Psoas muscle (tissue), 8 donors: Measurements from ENCODE around the gene FRS3. TPM values are rescaled to one million over a fixed set of nuclear protein-coding genes. Genes with fewer than 3 reads are reported as not detected.
A peak's percentile ranks its signal among the peaks of the same experiment; 100 is the strongest.

Experiments used
- ATAC-seq, 4 donors: fragments of 200-7000 bp; cut with Tn5 transposase; one replicate each; pipeline ENCODE4 v1.9.1; 2020; ENCODE audit warnings: moderate library complexity in 3 of 4, mild to moderate bottlenecking in 2 of 4
- DNase-seq, 2 donors: peaks; one replicate each; pipeline ENCODE4 v3.0.0-alpha.2; 2020
- H3K27ac ChIP-seq: fragments of 200-600 bp; one replicate; pipeline ENCODE4 v1.8.0; 2022
- H3K27me3 ChIP-seq, 3 donors: fragments of 200-600 bp in 1 of 3; one replicate each; pipeline versions ENCODE4 v1.6.1 to v1.8.0; 2013 to 2022; ENCODE audit warnings: low read length in 2 of 3, mild to moderate bottlenecking in 2 of 3, moderate library complexity in 1 of 3; ENCODE audit not compliant: insufficient read depth in 3 of 3
- H3K36me3 ChIP-seq, 2 donors: fragments of 200-600 bp in 1 of 2; one replicate each; pipeline versions ENCODE4 v1.6.1 to v1.8.0; 2013 to 2022; ENCODE audit warnings: low read depth in 1 of 2, mild to moderate bottlenecking in 1 of 2, moderate library complexity in 1 of 2; ENCODE audit not compliant: insufficient read depth in 1 of 2
- H3K4me1 ChIP-seq: fragments of 200-600 bp; one replicate; pipeline ENCODE4 v1.8.0; 2022
- H3K4me3 ChIP-seq: fragments of 200-600 bp; one replicate; pipeline ENCODE4 v1.8.0; 2022; ENCODE audit warnings: mild to moderate bottlenecking
- H3K9me3 ChIP-seq: fragments of 200-600 bp; one replicate; pipeline ENCODE4 v1.8.0; 2022
- CTCF ChIP-seq: fragments of 200-600 bp; IDR thresholded peaks from one replicate; pipeline ENCODE4 v1.8.0; 2022; ENCODE audit warnings: antibody characterized with exemption
- WGBS, 3 donors: extraction: QIAGEN DNeasy Blood & Tissue Kit; methylation state at CpG; one replicate each; pipeline versions ENCODE4 v1.1.6 to v1.1.7; 2013; 5-methylcytosine and 5-hydroxymethylcytosine counted together
- intact Hi-C, 2 donors: fragments of 100-400 bp; cut with DNase I; formaldehyde crosslinking; loops; one replicate each; pipeline versions ENCODE4 v1.11.0 to v1.14.2; 2022
- polyA plus RNA-seq, 3 donors: library from polyadenylated mRNA; stranded (reverse); fragments of 200-250 nt; gene quantifications; one replicate each; pipeline ENCODE4 v1.2.3, GENCODE V29; 2013
- total RNA-seq, 4 donors: library from RNA; stranded (reverse); fragmentation: NEBNext Ultra II Directional in 2 of 4; extraction: Animal tissue kit (Norgen Biotek cat#: 25700) in 2 of 4; gene quantifications; one replicate each; pipeline versions ENCODE4 v1.2.1 to v1.2.4, GENCODE V29; 2021 to 2023
- donor health status: healthy with polysubstance abuse.
- donor health status: DM: no; HTN: no; CAD: no; lungs with moderate emphysema.
- donor health status: Bipolar disorder and iron deficiency.
- donor health status: healthy.
- donor health status: DM: yes; HTN: yes; CAD: no.
- donor health status: DM: no; HTN: no; CAD: no.
- donor health status: DM: no; HTN: no; CAD: no.
- donor health status: DM: yes; HTN: yes; CAD: no.

FRS3 gene
- total and polyA plus RNA-seq, 7 donors: 4.0 to 6.8 (median 5.4) TPM

DNA sequence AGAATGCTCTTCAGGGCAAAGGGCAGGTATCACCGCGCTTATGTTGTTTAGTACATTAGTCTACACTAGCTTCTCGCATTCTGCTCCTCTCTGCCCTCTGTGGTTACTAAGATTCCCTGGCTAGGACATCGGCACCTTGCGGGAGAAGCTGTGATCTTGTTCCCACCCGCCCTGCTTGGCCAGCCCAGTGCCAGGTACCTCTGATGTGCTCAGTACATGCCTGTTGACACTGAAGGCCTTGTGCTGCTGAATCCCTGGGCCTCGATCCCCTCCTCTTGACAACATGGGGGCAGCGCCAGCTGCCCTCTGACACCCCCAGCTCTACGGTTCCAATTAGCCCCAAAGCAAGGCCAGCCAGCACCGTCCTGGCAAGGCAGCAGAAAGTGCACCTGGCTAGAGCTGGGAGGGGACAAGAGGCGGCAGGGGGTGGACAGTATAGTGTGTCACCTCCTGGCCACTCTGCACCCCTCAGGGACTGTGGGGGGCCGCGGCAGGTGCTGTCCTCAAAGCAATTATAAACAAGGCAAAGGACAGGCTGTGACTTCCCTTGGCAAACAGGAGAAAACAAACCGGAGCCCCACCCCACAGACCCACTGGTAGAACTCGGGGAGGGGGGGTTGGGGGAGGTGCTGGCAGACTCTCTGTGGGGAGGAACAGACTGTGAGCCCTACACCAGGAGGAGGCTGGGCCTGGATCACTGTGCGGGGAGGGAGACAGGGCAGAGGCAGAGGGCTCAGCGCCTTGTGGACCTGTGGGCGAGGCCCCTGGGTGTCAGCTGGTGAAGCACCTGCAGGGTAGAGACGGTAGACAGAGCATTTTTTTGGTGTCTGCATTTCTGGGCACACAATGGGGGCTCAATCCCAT lies 51.4 kb downstream of the FRS3 start:
- DNase-seq (peak in 1 of 2 donors; percentile 89), ATAC-seq (peak; percentile 57 to 71 (median 68))
- Histone ChIP-seq H3K36me3 (peaks cover 0 to 6% of the 10 kb centered on the region in 2 donors), H3K9me3 (no peaks in the 10 kb centered on the region), H3K4me1 (peaks cover 97% of the 10 kb centered on the region), H3K4me3 (peak overlapping the region; percentile 88), H3K27ac (peak overlapping the region; percentile 79), H3K27me3 (no peaks in the 10 kb centered on the region)
- WGBS, 3 donors: 28 to 43% (median 29%) methylated on average over 19 of the region's 19 CpGs
- no peak for TF ChIP-seq CTCF
- intact Hi-C loops: no loop called here

GRCh38 chr6:41727705-41728072 lies 52.0 kb downstream of the FRS3 start:
- Histone ChIP-seq H3K27ac (peak overlapping the region; percentile 79), H3K4me3 (peak overlapping the region; percentile 18), H3K9me3 (no peaks in the 10 kb centered on the region), H3K36me3 (peaks cover 0 to 6% of the 10 kb centered on the region in 2 donors), H3K4me1 (peaks cover 99% of the 10 kb centered on the region), H3K27me3 (no peaks in the 10 kb centered on the region)
- 30 to 58% (median 32%) methylated on average over 3 of the region's 3 CpGs for WGBS, 3 donors
- DNase-seq (no peak), ATAC-seq (no peak)
- no peak for TF ChIP-seq CTCF
- intact Hi-C loops: no loop called here

GRCh38 chr6:41726876-41727275 lies 52.8 kb downstream of the FRS3 start:
- no peak for TF ChIP-seq CTCF
- intact Hi-C loops: no loop called here
- Histone ChIP-seq H3K27ac (peak overlapping the region; percentile 79), H3K4me3 (no peak overlapping the region), H3K4me1 (peaks cover 99% of the 10 kb centered on the region), H3K9me3 (no peaks in the 10 kb centered on the region), H3K27me3 (no peaks in the 10 kb centered on the region), H3K36me3 (peaks cover 0 to 3% of the 10 kb centered on the region in 2 donors)
- DNase-seq: peak in 1 of 2 donors; percentile 57
- WGBS, 3 donors: 69 to 81% (median 76%) methylated on average over 7 of the region's 7 CpGs
- ATAC-seq: no peak

GRCh38 chr6:41724586-41725501 lies 54.9 kb downstream of the FRS3 start:
- DNase-seq (peak in 1 of 2 donors; percentile 43), ATAC-seq (no peak)
- peak overlapping the region; percentile 79 for H3K27ac ChIP-seq
- no peaks in the 10 kb centered on the region for H3K27me3 ChIP-seq
- H3K36me3 ChIP-seq: no peaks in the 10 kb centered on the region
- intact Hi-C loops: no loop called here
- 56 to 77% (median 69%) methylated on average over 13 of the region's 13 CpGs for WGBS, 3 donors
- TF ChIP-seq CTCF: no peak
- peaks cover 99% of the 10 kb centered on the region for H3K4me1 ChIP-seq
- H3K4me3 ChIP-seq: peak overlapping the region; percentile 49
- H3K9me3 ChIP-seq: no peaks in the 10 kb centered on the region
